ENCODE data around the gene FBXO9. TPM values are rescaled to one million over a fixed set of nuclear protein-coding genes. Genes with fewer than 3 reads are reported as not detected.

Gene FBXO9
- total RNA-seq, 1 experiment from 2014 or later, result 68.4 TPM

- Histone ChIP-seq H2BK15ac (ENCODE audit: low read depth, low read length) (no peak overlapping the region), H2BK120ac (ENCODE audit: low read depth, low read length, poor library complexity, severe bottlenecking) (no peak overlapping the region), H3K4me1 (ENCODE audit: insufficient read depth, low read length) (no peaks in the 10 kb centered on the region), H3K23me2 (ENCODE audit: insufficient read length, low read depth, low read length, poor library complexity, severe bottlenecking) (no peaks in the 10 kb centered on the region), H3K9me3 (ENCODE audit: control insufficient read depth, low read depth, low read length) (no peaks in the 10 kb centered on the region), H3K18ac (ENCODE audit: insufficient read length, low read depth, low read length) (no peak overlapping the region), H2BK20ac (ENCODE audit: low read depth, low read length, poor library complexity, severe bottlenecking) (no peak overlapping the region), H3K27ac (ENCODE audit: insufficient read length, low read depth, low read length) (no peak overlapping the region), H3K27me3 (ENCODE audit: insufficient read depth, low read length) (no peaks in the 10 kb centered on the region), H3K79me2 (ENCODE audit: insufficient read depth, low read length) (no peaks in the 10 kb centered on the region), H2BK5ac (ENCODE audit: insufficient read length, low read length) (no peak overlapping the region), H3T11ph (ENCODE audit: low read length) (no peak overlapping the region), H3K4me2 (ENCODE audit: insufficient read depth, insufficient read length, low read length) (no peak overlapping the region), H3K56ac (ENCODE audit: insufficient read length, low read depth, low read length) (no peak overlapping the region), H3K14ac (ENCODE audit: insufficient read depth, low read length) (no peak overlapping the region), H3K4ac (ENCODE audit: low read depth, low read length) (no peak overlapping the region), H2AK5ac (ENCODE audit: insufficient read length, low read length) (no peak overlapping the region), H4K91ac (ENCODE audit: insufficient read length, low read depth, low read length) (no peak overlapping the region), H4K5ac (ENCODE audit: insufficient read length, low read depth, low read length) (no peak overlapping the region), H3K9ac (ENCODE audit: extremely low read depth, insufficient read length, low read length) (no peak overlapping the region), H3K23ac (ENCODE audit: insufficient read length, low read depth, low read length) (no peak overlapping the region), H4K8ac (replicated peaks; ENCODE audit: insufficient read length, low read depth, low read length) (no peak overlapping the region), H4K20me1 (ENCODE audit: control insufficient read depth, insufficient read depth, insufficient read length) (no peaks in the 10 kb centered on the region), H2AFZ (ENCODE audit: low read length) (no peak overlapping the region), H2BK12ac (ENCODE audit: insufficient read length, low read depth, low read length) (no peak overlapping the region), H3K79me1 (ENCODE audit: insufficient read depth, low read depth, low read length, poor library complexity, severe bottlenecking) (no peaks in the 10 kb centered on the region)
- no peak for DNase-seq
- Mint-ChIP-seq H3K36me3 (ENCODE audit: insufficient read depth in 1 of 3, low read depth in 3 of 3) (peaks cover 0 to 30% (median 4%) of the 10 kb centered on the region in 3 experiments; a peak in 4 of 7 replicates), H3K9me3 (no peaks in the 10 kb centered on the region), H3K27ac (no peak overlapping the region), H3K4me3 (no peak overlapping the region), H3K4me1 (0 out of 4 replicates have a peak, but pooled peaks cover 0 to 4% of the 10 kb centered on the region in 2 experiments), H3K27me3 (ENCODE audit: low read depth) (no peaks in the 10 kb centered on the region)
- no peak for TF ChIP-seq CTCF (conservative IDR thresholded peaks at IDR 0.05)
Observed at GRCh38 chr6:53029257-53029656, 35.9 kb upstream of the FBXO9 start.
